MG63 (cell line): Measurements from ENCODE around the gene BTRC. TPM values are rescaled to one million over a fixed set of nuclear protein-coding genes. Genes with fewer than 3 reads are reported as not detected.
"Not testable (repeated sequence)": the region's sequence is repeated elsewhere in the genome, so short reads cannot be mapped to it uniquely, and the experiment has no call there.

Experiments used
- DNase-seq: peaks from one replicate; pipeline ENCODE4 v3.0.0-alpha.2; 2020
- H3K27me3 ChIP-seq: fragments of 250-450 bp; sonication (Bioruptor Pico); 2 replicates; pipeline ENCODE4 v1.5.1; 2020; ENCODE audit warnings: mild to moderate bottlenecking, moderate library complexity
- H3K36me3 ChIP-seq: fragments of 250-450 bp; sonication (Bioruptor Pico); 2 replicates; pipeline ENCODE4 v1.5.1; 2020; ENCODE audit warnings: mild to moderate bottlenecking, moderate library complexity
- H3K4me3 ChIP-seq: fragments of 250-450 bp; sonication (Bioruptor Pico); 2 replicates; pipeline ENCODE4 v1.5.1; 2020; ENCODE audit warnings: mild to moderate bottlenecking, moderate library complexity
- H3K9me3 ChIP-seq: fragments of 250-450 bp; sonication (Bioruptor Pico); 2 replicates; pipeline ENCODE4 v1.5.1; 2020; ENCODE audit warnings: mild to moderate bottlenecking, moderate library complexity
- total RNA-seq: library from RNA; depleted of rRNA; stranded (reverse); fragments of >200 nt; shearing (Covaris generic); gene quantifications from 2 replicates; pipeline ENCODE4 v1.2.3, GENCODE V29; 2014; ENCODE audit warnings: low replicate concordance

Gene BTRC
- total RNA-seq, 1 experiment from 2014 or later = 3.4 TPM

DNA sequence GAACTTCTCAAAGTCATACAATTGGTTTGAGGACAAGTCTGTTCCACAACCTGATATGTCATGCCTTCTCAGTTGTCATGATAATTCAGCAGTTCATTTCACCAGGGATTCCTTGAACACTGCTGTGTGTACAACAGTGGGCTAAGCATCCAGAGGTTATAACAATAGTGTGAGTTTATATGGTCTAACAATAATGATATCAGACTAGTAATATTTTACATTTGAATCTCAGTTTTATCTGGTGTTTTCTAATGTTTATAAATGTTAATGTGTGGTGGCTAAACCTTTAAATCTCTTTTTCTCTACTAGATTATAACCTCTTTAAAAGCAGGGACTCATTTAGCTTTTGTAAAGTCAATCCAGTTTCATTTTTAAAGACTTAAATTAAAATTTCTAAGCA is 48.7 kb downstream of the BTRC start:
- Histone ChIP-seq H3K9me3 (no peaks in the 10 kb centered on the region), H3K27me3 (no peaks in the 10 kb centered on the region), H3K4me3 (no peak overlapping the region), H3K36me3 (no peaks in the 10 kb centered on the region)
- DNase-seq = no peak

DNA sequence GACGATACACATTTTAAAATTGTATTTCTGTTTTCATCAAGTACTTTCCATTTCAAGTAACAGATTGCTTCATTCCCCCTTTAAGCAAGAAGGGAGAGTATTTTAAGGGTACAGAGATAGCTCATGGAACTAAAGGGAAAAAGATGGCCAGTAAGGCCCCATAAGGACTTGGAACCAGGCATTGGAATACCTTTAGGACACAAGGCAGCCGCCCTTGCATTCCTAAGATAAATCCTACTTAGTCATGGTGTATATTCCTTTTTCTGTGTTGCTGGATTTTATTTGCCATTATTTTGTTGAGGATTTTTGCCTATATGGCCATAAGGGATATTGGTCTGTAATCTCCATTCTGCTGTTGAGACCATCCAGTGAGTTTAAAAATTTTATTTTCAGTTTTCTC is 49.2 kb downstream of the BTRC start:
- Histone ChIP-seq H3K27me3 (no peaks in the 10 kb centered on the region), H3K9me3 (no peaks in the 10 kb centered on the region), H3K4me3 (no peak overlapping the region), H3K36me3 (no peaks in the 10 kb centered on the region)
- no peak for DNase-seq

DNA sequence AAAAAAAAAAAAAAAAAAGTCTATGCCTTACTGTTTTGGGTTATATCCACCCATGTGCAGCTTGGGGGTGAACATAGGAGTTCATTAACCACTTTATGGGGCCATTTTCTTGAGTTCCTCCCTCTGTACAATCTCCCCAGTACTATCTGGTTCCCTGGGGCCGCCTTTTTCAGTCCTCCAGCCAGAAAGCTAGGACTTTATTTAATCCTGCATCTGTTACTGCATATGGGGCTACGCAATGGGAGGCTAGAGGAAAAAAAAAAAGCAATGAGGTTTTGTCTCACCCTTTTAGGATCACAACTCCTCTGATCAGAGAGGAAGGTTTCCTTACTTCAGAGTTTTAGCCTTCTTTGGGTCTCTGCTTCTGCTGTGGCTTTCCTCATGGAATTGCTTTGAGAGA is 51.0 kb downstream of the BTRC start:
- no peaks in the 10 kb centered on the region for H3K9me3 ChIP-seq
- H3K36me3 ChIP-seq = no peaks in the 10 kb centered on the region; the same call in 1 of the 2 replicates
- H3K27me3 ChIP-seq = no peaks in the 10 kb centered on the region
- no peak overlapping the region for H3K4me3 ChIP-seq
- DNase-seq = no peak

DNA sequence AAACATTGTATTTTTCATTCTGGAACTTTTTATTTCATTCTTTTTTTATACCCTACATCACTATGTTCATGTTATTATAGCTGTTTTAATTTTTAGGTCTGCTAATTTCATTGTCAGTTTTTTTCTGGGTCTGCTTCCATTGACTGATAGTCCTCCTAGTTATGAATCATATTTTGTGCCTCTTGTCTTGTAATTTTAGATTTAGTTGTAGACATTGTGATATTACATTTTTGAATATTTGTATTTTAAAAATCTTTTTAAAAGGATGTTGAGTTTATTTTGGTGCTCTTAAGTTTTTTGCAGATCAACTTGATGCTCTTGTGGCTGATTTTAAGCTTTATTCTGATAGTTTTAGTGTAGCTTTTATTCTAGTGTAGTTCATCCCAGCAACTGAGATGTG is 57.6 kb downstream of the BTRC start:
- DNase-seq = no peak
- H3K27me3 ChIP-seq = no peaks in the 10 kb centered on the region
- no peak overlapping the region for H3K4me3 ChIP-seq

DNA sequence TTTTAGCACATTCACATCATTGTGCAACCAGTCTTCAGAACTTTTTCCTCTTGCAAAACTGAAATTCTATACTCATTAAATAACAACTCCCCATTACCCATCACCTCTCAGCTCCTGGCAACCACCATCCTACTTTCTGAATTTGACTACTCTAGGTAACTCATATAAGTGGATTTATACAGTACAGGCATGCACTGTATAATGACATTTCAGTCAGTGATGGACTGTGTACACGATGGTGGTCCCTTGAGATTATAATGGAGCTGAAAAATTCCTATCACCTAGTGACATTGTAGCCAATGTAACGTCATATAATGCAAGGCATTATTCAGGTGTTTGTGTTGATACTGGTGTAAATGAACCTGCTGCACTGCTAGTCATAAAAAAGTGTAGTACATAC is 60.1 kb downstream of the BTRC start:
- no peaks in the 10 kb centered on the region; the same call in 1 of the 2 replicates for H3K36me3 ChIP-seq
- DNase-seq = no peak
- H3K27me3 ChIP-seq = no peaks in the 10 kb centered on the region

More for the DNA sequence above, 57.6 kb downstream of the BTRC start:
- Histone ChIP-seq H3K9me3 (no peaks in the 10 kb centered on the region), H3K36me3 (no peaks in the 10 kb centered on the region; the same call in 1 of the 2 replicates)

DNA sequence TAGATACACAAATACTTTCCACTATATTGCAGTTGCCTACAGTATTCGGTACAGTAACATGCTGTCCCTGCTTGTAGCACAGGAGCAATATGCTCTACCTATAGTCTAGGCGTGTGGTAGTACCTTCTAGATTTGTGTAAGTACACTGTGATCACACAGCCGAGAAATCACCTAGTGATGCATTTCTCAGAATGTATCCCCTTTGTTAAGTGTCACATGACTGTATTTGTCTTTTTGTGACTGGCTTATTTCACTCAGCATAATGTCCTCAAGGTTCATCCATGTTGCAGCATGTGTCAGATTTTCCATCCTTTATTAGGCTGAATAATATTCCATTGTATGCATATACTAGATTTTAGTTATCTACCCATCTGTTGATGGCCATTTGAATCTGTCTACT is 61.9 kb downstream of the BTRC start:
- no peaks in the 10 kb centered on the region for H3K9me3 ChIP-seq
- no peak for DNase-seq
- H3K36me3 ChIP-seq = no peaks in the 10 kb centered on the region

More for the DNA sequence above, 60.1 kb downstream of the BTRC start:
- no peaks in the 10 kb centered on the region for H3K9me3 ChIP-seq
- H3K4me3 ChIP-seq = no peak overlapping the region

DNA sequence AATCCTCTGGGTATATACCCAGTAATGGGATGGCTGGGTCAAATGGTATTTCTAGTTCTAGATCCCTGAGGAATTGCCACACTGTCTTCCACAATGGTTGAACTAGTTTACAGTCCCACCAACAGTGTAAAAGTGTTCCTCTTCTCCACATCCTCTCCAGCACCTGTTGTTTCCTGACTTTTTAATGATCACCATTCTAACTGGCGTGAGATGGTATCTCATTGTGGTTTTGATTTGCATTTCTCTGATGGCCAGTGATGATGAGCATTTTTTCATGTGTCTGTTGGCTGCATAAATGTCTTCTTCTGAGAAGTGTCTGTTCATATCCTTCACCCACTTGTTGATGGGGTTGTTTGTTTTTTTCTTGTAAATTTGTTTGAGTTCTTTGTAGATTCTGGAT is 68.0 kb downstream of the BTRC start:
- H3K27me3 ChIP-seq, DNase-seq, H3K36me3 ChIP-seq, H3K9me3 ChIP-seq, H3K4me3 ChIP-seq: not testable (repeated sequence)

More for the DNA sequence above, 61.9 kb downstream of the BTRC start:
- H3K4me3 ChIP-seq = no peak overlapping the region
- H3K27me3 ChIP-seq = no peaks in the 10 kb centered on the region

DNA sequence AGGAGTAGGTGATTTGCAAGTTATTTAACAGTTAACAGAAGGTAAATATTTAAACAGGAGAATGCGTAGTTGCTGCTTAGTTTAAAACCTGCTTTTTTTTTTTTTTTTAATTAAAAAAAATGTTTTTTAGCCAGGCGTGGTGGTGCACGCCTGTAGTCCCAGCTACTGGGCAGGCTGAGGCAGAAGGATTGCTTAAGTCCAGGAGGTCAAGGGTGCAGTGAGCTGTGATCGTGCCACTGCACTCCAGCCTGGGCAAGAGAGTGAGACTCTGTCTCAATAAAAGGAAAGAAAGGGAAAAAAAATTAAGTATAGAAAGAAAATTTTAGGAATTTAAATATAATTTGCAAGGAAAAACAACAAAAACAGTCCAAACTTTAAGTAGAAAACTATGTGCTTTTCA is 71.6 kb downstream of the BTRC start:
- Histone ChIP-seq H3K9me3 (no peaks in the 10 kb centered on the region), H3K36me3 (no peaks in the 10 kb centered on the region), H3K27me3 (no peaks in the 10 kb centered on the region), H3K4me3 (no peak overlapping the region)
- no peak for DNase-seq

DNA sequence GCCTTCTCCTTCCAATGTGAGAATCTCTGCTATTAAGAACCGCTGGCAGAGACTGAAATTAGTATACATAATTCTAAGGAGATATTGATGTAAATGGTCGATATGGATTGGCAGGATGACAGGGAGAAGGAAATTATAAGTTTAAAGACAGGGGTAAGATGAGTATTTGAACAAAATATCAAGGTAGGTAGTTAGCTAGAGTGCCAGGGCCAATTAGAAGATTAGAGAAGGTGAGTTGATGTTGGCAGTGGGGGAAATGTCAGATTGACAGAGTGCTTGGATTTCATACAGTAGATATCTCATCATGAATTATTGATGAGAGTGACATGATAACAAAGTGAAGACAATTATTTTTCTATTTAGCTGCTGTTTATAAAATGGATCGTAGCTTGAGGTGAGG is 74.1 kb downstream of the BTRC start:
- Histone ChIP-seq H3K4me3 (no peak overlapping the region), H3K9me3 (no peaks in the 10 kb centered on the region), H3K27me3 (no peaks in the 10 kb centered on the region), H3K36me3 (no peaks in the 10 kb centered on the region)
- no peak for DNase-seq

DNA sequence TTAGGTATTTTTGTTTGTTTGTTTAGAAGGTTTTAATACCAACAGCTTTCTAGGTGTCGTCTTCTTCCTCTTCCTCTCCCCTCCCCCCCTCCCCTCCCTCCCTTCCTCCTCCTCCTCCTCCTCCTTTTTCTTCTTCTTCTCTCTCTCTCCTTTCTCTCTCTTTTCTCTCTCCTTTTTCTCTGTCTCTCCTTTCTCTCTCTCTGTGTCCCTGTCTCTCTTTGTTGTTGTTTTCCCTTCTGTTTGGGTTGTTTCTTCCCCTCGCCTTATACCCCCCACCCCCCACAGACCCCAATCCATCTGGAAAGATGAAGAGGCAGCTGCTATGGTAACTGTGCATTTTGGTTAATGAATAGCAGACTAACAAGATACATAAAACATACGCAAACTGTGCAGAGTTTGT is 75.5 kb downstream of the BTRC start:
- Histone ChIP-seq H3K9me3 (no peaks in the 10 kb centered on the region), H3K36me3 (no peaks in the 10 kb centered on the region), H3K4me3 (no peak overlapping the region), H3K27me3 (no peaks in the 10 kb centered on the region)
- no peak for DNase-seq

DNA sequence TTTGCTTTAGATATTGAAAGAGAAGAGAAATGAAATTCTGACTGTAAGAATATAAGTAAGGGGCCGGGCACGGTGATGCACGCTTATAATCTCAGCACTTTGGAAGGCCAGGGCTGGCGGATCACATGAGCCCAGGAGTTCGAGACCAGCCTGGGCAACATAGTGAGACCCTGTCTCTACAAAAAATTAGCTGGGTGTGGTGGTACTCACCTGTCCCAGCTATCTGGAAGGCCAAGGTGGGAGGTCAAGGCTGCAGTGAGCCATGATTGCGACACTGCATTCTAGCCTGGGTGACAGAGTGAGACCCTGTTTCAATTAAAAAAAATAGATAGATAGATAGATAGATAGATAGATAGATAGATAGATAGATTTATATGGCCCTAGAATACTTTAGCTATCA is 82.3 kb downstream of the BTRC start:
- Histone ChIP-seq H3K27me3 (no peaks in the 10 kb centered on the region), H3K36me3 (no peaks in the 10 kb centered on the region), H3K4me3 (no peak overlapping the region), H3K9me3 (no peaks in the 10 kb centered on the region)
- DNase-seq = no peak

DNA sequence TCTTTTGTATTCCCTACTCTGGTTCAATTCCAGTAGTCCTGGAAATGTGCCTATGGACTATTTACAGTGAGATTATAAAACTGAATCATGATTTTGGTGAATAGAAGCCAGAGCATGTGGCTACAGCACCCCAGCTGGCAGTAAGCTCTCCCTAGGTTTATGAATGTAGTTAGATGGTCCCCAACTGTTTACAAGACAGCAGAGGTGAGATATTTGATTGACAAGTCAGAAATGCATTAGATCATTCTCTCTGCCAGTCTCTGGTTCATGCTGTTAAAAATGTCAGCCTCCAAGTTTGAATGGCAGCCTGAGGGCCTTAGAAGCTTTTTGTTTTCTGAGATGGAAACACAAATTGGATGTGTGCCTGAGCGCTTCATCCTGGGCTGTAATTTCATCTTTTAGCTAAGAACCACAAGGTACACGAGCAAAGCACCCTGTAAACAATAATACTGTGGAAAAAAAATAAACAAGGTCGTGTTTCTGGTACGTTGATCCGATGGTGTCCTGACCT is 85.0 kb downstream of the BTRC start:
- H3K9me3 ChIP-seq = no peaks in the 10 kb centered on the region
- H3K4me3 ChIP-seq = no peak overlapping the region
- peak; percentile 37 for DNase-seq

DNA sequence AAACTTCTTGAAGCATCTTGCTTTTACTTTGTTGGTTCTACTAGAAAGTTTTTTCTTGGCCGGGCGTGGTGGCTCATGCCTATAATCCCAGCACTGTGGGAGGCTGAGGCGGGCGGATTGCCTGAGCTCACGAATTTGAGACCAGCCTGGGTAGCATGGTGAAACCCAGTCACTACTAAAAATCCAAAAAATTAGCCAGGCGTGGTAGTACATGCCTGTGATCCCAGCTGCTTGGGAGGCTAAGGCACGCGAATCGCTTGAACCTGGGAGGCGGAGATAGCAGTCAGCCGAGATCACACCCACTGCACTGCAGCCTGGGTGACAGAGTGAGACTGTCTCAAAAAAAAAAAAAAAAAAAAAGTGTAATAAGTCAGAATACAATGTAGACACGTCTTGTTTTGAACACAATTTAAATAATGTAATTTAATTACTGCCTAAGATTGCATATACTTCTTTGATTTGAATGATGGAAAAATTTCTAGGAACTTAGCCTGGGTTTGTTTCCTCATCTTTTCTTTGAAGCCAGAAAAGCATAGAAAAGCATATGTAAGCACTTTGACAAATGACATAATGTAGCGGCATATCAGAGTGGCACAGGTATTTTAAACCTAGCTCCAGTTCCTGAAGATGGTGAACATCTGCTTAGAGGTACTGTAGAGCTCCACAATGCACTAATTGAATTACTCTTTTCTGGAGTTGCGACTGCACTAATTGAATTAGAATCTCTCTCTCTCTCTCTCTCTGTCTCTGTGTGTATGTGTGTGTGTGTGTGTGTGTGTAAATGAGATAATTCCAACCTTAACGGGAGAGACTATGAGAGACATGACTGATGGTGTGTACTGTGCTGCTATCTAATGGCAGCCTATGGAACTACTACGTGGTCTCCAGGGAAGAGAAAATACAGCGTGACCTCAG is 87.8 kb downstream of the BTRC start:
- H3K27me3 ChIP-seq = no peaks in the 10 kb centered on the region
- no peaks in the 10 kb centered on the region for H3K9me3 ChIP-seq
- peak; percentile 29 for DNase-seq
- no peak overlapping the region for H3K4me3 ChIP-seq
- no peaks in the 10 kb centered on the region for H3K36me3 ChIP-seq

More for the DNA sequence above, 85.0 kb downstream of the BTRC start:
- H3K27me3 ChIP-seq = no peaks in the 10 kb centered on the region
- H3K36me3 ChIP-seq = no peaks in the 10 kb centered on the region

DNA sequence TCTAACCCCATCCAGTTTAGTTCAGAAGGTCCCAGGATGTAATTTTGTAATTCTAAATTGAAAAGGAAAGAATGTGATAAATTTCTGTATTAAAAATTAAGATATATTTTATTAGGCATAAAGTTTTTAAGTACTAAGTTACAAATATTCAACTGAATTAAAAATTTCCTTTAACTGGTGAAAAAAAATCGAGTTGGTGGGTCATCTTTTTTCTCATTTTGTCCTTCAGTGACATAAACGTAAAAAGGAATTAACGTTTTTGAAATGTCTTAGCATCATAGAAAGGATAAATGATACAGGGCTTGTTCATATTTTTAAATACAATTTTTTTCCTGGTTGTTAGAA is 88.5 kb downstream of the BTRC start:
- no peak for DNase-seq
- Histone ChIP-seq H3K36me3 (no peaks in the 10 kb centered on the region), H3K4me3 (no peak overlapping the region), H3K27me3 (no peaks in the 10 kb centered on the region), H3K9me3 (no peaks in the 10 kb centered on the region)

DNA sequence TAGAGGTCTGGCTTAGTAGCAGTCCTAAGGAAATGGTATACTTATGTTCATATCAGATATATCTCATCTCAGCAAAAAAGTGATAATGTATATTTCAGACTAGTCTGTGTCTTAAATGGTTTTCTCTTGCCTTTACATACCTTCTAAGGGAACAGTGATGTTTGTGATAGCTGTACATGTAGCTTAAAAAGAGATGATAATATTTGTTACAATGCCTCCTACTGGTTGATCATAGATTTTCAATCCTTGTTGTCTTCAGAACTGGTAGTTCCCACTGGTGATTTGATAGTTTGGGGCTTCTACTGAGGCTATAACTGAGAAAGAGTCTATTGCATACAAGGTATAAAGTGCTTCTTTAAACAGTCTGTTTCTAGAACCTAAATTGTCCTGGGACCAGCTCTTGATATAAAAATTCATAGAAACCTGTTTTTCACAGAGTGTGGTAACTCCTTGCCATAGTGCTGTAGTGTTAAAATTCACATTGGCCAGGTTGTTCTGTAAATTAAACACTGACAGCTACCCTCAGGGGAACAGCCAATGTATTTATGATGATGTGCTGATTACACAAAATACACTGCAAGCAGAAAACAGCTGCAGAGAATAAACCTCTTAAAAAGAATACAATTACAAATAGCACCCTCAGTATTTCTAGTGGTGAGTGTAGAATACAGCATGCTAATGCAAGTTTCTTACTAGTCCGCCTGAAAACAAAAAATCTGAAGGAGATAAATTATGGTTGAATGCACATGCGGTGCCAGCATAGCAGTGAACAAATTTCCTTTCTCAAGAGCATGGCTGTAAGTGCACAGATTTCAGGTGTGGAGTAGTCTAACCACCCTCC is 90.3 kb downstream of the BTRC start:
- Histone ChIP-seq H3K36me3 (no peaks in the 10 kb centered on the region), H3K4me3 (no peak overlapping the region), H3K9me3 (no peaks in the 10 kb centered on the region), H3K27me3 (no peaks in the 10 kb centered on the region)
- DNase-seq = no peak

DNA sequence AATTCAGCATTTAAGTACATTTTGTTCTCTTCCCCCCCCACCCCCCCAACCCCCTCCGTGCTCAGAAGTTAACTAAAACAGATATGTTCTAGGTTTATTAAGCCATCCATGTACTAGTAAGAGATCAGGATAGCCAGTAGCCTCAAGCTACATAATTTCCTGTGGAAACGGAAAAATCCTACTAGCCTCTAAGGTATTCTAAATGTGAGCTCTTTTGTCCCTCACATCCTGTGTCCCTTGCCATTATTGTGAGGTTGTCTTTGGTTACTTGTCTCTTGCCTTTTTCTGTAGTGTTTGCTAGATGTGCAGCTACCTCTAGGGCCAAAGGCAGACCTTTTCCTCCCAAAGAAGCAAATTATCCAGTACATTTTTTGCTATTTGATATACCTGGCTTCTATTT is 92.1 kb downstream of the BTRC start:
- Histone ChIP-seq H3K9me3 (no peaks in the 10 kb centered on the region), H3K4me3 (no peak overlapping the region), H3K36me3 (no peaks in the 10 kb centered on the region), H3K27me3 (no peaks in the 10 kb centered on the region)
- no peak for DNase-seq

DNA sequence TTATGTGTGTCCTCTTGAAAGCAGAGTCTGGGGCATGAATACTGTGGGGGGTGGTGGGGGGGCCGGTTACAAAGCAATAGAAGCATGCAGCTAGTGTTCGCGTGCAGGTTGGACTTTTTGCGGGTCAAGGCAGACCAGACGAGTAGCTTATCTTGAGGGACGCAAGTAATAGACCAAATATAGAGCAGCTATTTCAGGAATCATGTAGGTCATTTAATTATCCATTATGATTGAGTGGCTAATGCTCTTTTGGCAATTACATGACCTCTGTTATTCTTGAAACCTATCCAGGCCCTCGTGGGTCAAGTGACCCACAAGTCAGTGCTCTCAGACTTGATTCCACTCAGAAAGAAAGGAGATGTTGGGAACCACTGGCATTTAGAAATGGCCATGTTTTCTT is 93.0 kb downstream of the BTRC start:
- Histone ChIP-seq H3K9me3 (no peaks in the 10 kb centered on the region), H3K27me3 (no peaks in the 10 kb centered on the region), H3K36me3 (no peaks in the 10 kb centered on the region), H3K4me3 (no peak overlapping the region)
- no peak for DNase-seq
